Measurements from ENCODE around the gene MAP4.
"Not testable (repeated sequence)": the region's sequence is repeated elsewhere in the genome, so short reads cannot be mapped to it uniquely, and the experiment has no call there.

Gene MAP4

GRCh38 chr3:48013288-48013980 is 2.8 kb downstream of the MAP4 start:
- no peak for DNase-seq

- DNase-seq = no peak
Observed at GRCh38 chr3:48012659-48013058, 3.6 kb downstream of the MAP4 start.

- not testable (repeated sequence) for DNase-seq
Observed at GRCh38 chr3:48008066-48008465, 8.2 kb downstream of the MAP4 start.

GRCh38 chr3:48007361-48007760 is 8.9 kb downstream of the MAP4 start:
- peak in 1 of 2 experiments; percentile 17 for DNase-seq

- not testable (repeated sequence) for DNase-seq
Observed at GRCh38 chr3:48006794-48007193, 9.4 kb downstream of the MAP4 start.

- DNase-seq = no peak
Observed at GRCh38 chr3:48004694-48005093, 11.5 kb downstream of the MAP4 start.

- no peak for DNase-seq
Observed at GRCh38 chr3:48002787-48003186, 13.4 kb downstream of the MAP4 start.

GRCh38 chr3:48001991-48002390 is 14.2 kb downstream of the MAP4 start:
- DNase-seq = no peak

- DNase-seq = no peak
Observed at GRCh38 chr3:48000212-48000611, 16.0 kb downstream of the MAP4 start.

GRCh38 chr3:47996440-47996839 is 19.8 kb downstream of the MAP4 start:
- DNase-seq = no peak

- DNase-seq = no peak
Observed at GRCh38 chr3:47994180-47994579, 22.0 kb downstream of the MAP4 start.

GRCh38 chr3:47991341-47991740 is 24.9 kb downstream of the MAP4 start:
- no peak for DNase-seq

GRCh38 chr3:47989981-47990440 is 26.2 kb downstream of the MAP4 start:
- DNase-seq = peak; percentile 58 to 86

- no peak for DNase-seq
Observed at GRCh38 chr3:47985381-47985780, 30.8 kb downstream of the MAP4 start.

GRCh38 chr3:47984075-47984728 is 32.0 kb downstream of the MAP4 start:
- DNase-seq = no peak

- no peak for DNase-seq
Observed at GRCh38 chr3:47980795-47981194, 35.4 kb downstream of the MAP4 start.

- DNase-seq = no peak
Observed at GRCh38 chr3:47979070-47979469, 37.1 kb downstream of the MAP4 start.

GRCh38 chr3:47978386-47978785 is 37.8 kb downstream of the MAP4 start:
- no peak for DNase-seq

GRCh38 chr3:47976135-47976732 is 40.0 kb downstream of the MAP4 start:
- DNase-seq = no peak

- no peak for DNase-seq
Observed at GRCh38 chr3:47974974-47975470, 41.2 kb downstream of the MAP4 start.

GRCh38 chr3:47971081-47971480 is 45.1 kb downstream of the MAP4 start:
- DNase-seq = no peak

GRCh38 chr3:47964740-47965139 is 51.5 kb downstream of the MAP4 start:
- no peak for DNase-seq

- no peak for DNase-seq
Observed at GRCh38 chr3:47961815-47962606, 54.2 kb downstream of the MAP4 start.

All from cerebellar nuclear complex (tissue), 1 donor.